Heart left ventricle (tissue), 13 donors: Measurements from ENCODE around the gene ANAPC15.

Experiments used
- CTCF ChIP-seq, 12 donors: fragments of 200-600 bp; sonication (generic) in 4 of 12; IDR thresholded peaks; one replicate each; pipeline versions ENCODE4 v1.5.0 to v1.8.0; 2018 to 2022; ENCODE audit warnings: antibody characterized with exemption in 12 of 12, mild to moderate bottlenecking in 5 of 12
- POLR2A ChIP-seq, 2 donors: fragments of 450-650 bp; IDR thresholded peaks; one replicate each; pipeline ENCODE4 v1.6.1; 2017; ENCODE audit warnings: antibody characterized with exemption in 2 of 2, mild to moderate bottlenecking in 2 of 2, moderate library complexity in 2 of 2
- donor health status: ischemic (EF 13 %, LVEDD 7.1; RV severe dilation, severe dysfunction).
- donor health status: DM: no; HTN: yes; CAD: no.
- donor health status: DM: no; HTN: no; CAD: no.
- donor health status: ischemic (EF 25% LVEDD 6.9; RV normal size, moderate dysfunction).
- donor health status: ischemic (EF 25% LVEDD 5.7; RV mildly dilated, moderate dysfunction).
- donor health status: ischemic (EF 35%, LVEDD 5.7; RV mildly dilated, moderate dysfunction).
- donor health status: nonischemic (EF 11% LVEDD 7.7; RV severe dilation, severe dysfunction).
- donor health status: DM: yes; HTN: yes; CAD: no.
- donor health status: PGD.
- donor health status: ischemic (EF 29% LVEDD 5.4; RV normal size, mild dysfunction).
- donor health status: nonischemic (EF 23%, LVEDD 6.1; RV moderate dilation, normal function).

GRCh38 chr11:72144807-72145565 is 32.5 kb upstream of the ANAPC15 start:
- no peak for TF ChIP-seq CTCF (IDR thresholded peaks at IDR 0.05)
- TF ChIP-seq POLR2A (IDR thresholded peaks at IDR 0.05): no peak
